A549 (cell line): ENCODE results near the gene FIGN. TPM values are rescaled to one million over a fixed set of nuclear protein-coding genes. Genes with fewer than 3 reads are reported as not detected.

Experiments used
- ATAC-seq, 2 experiments: fragments of 200-7000 bp in 1 of 2; fragments of >200 bp in 1 of 2; cut with Nextera tagmentation in 1 of 2; cut with Tn5 transposase in 1 of 2; 3 replicates each; pipeline versions ENCODE4 v1.8.0 to v1.9.1; 2018 to 2020; ENCODE audit warnings: mild to moderate bottlenecking in 1 of 2, moderate library complexity in 1 of 2
- CTCF ChIA-PET: fragments of 300-600 bp; sonication (Branson Sonifier 250); formaldehyde crosslinking; extraction: SDS; loops from one replicate; lab custom pipeline; 2021; ENCODE audit warnings: antibody characterized with exemption, inconsistent platforms; lab: Yijun Ruan, JAX
- POLR2A ChIA-PET: fragments of 350-600 bp; formaldehyde crosslinking; extraction: SDS; loops from one replicate; lab custom pipeline; 2021; ENCODE audit warnings: antibody characterized with exemption, inconsistent platforms; lab: Yijun Ruan, JAX
- DNase-seq, 2 experiments: peaks; one replicate each; pipeline versions ENCODE4 v3.0.0 to v3.0.0-alpha.2; 2011 to 2016; ENCODE audit warnings: low read depth in 1 of 2, low spot score in 1 of 2
- FAIRE-seq: peaks from 2 replicates; lab custom pipeline; 2011; peaks lifted over from hg19 to GRCh38; lab: Jason Lieb, UNC
- H3K27ac ChIP-seq, 2 experiments: fragments of >200 bp; sonication (Bioruptor Twin); formaldehyde crosslinking; 3 replicates each; pipeline ENCODE4 v1.5.1; 2016 to 2017
- H3K4me1 ChIP-seq: fragments of >200 bp; sonication (Bioruptor Twin); formaldehyde crosslinking; 3 replicates; pipeline ENCODE4 v1.6.1; 2016
- H3K4me2 ChIP-seq: fragments of >200 bp; sonication (Bioruptor Twin); formaldehyde crosslinking; 3 replicates; pipeline ENCODE4 v1.6.1; 2016
- H3K4me3 ChIP-seq: fragments of >200 bp; sonication (Bioruptor Twin); formaldehyde crosslinking; 3 replicates; pipeline ENCODE4 v1.5.1; 2016
- H3K9me3 ChIP-seq: fragments of >200 bp; sonication (Bioruptor Twin); formaldehyde crosslinking; 3 replicates; pipeline ENCODE4 v1.6.1; 2016
- BHLHE40 ChIP-seq: IDR thresholded peaks from 2 replicates; pipeline ENCODE4 v1.6.1; 2012; ENCODE audit warnings: low read depth, low read length, inconsistent platforms
- CEBPB ChIP-seq, 2 experiments: fragments of >200 bp in 1 of 2; sonication (Bioruptor Twin) in 1 of 2; formaldehyde crosslinking in 1 of 2; IDR thresholded peaks; 2 replicates each; pipeline ENCODE4 v1.6.1; 2012 to 2016
- EHF ChIP-seq: fragments of 250-450 bp; sonication (Bioruptor Pico); IDR thresholded peaks from 2 replicates; pipeline ENCODE4 v1.5.0; 2020; ENCODE audit warnings: mild to moderate bottlenecking
- HOXA7 ChIP-seq: fragments of 250-450 bp; sonication (Bioruptor Pico); IDR thresholded peaks from 2 replicates; pipeline ENCODE4 v1.5.0; 2020; ENCODE audit warnings: mild to moderate bottlenecking, moderate library complexity
- HOXB13 ChIP-seq: fragments of 250-450 bp; sonication (Bioruptor Pico); IDR thresholded peaks from 2 replicates; pipeline ENCODE4 v1.5.0; 2020; ENCODE audit warnings: low read depth, mild to moderate bottlenecking, moderate library complexity
- HOXB5 ChIP-seq: fragments of 250-450 bp; sonication (Bioruptor Pico); IDR thresholded peaks from 2 replicates; pipeline ENCODE4 v1.5.0; 2020; ENCODE audit warnings: mild to moderate bottlenecking, moderate library complexity
- KDM1A ChIP-seq: fragments of 200-600 bp; sonication (generic); IDR thresholded peaks from 2 replicates; pipeline ENCODE4 v1.6.1; 2016; ENCODE audit warnings: low read depth, mild to moderate bottlenecking
- KDM5A ChIP-seq: fragments of 200-600 bp; sonication (generic); IDR thresholded peaks from 2 replicates; pipeline ENCODE4 v1.6.1; 2016; ENCODE audit warnings: antibody characterized with exemption, mild to moderate bottlenecking
- MYC ChIP-seq: IDR thresholded peaks from 2 replicates; pipeline ENCODE4 v1.6.1; 2012; ENCODE audit warnings: mild to moderate bottlenecking, inconsistent platforms, low read length, improper control_type of control experiment, borderline replicate concordance
- NFE2L2 ChIP-seq: fragments of 150-350 bp; conservative IDR thresholded peaks from 2 replicates; pipeline ENCODE4 v1.6.1; 2014; ENCODE audit warnings: low read length
- NPAS2 ChIP-seq: fragments of 250-450 bp; sonication (Bioruptor Pico); IDR thresholded peaks from 2 replicates; pipeline ENCODE4 v1.8.0; 2022; ENCODE audit warnings: mild to moderate bottlenecking, moderate library complexity, borderline replicate concordance
- NR3C1 ChIP-seq: fragments of >200 bp; sonication (Bioruptor Twin); formaldehyde crosslinking; IDR thresholded peaks from 3 replicates; pipeline ENCODE4 v1.6.1; 2017
- PHF8 ChIP-seq: fragments of 200-600 bp; sonication (generic); IDR thresholded peaks from 2 replicates; pipeline ENCODE4 v1.6.1; 2016; ENCODE audit warnings: low read depth, mild to moderate bottlenecking, antibody characterized with exemption, moderate library complexity, borderline replicate concordance
- POLR2AphosphoS2 ChIP-seq: conservative IDR thresholded peaks from 2 replicates; pipeline ENCODE4 v1.6.1; 2012; ENCODE audit warnings: low read length, improper control_type of control experiment, inconsistent platforms
- RNF2 ChIP-seq: fragments of 200-600 bp; sonication (generic); IDR thresholded peaks from 2 replicates; pipeline ENCODE4 v1.6.1; 2016; ENCODE audit warnings: low read depth, mild to moderate bottlenecking, antibody characterized with exemption, moderate library complexity, borderline replicate concordance
- SREBF2 ChIP-seq: fragments of 450-650 bp; IDR thresholded peaks from 2 replicates; pipeline ENCODE4 v1.6.1; 2014; ENCODE audit warnings: mild to moderate bottlenecking, moderate library complexity
- TP53 ChIP-seq: fragments of 250-450 bp; sonication (Bioruptor Pico); IDR thresholded peaks from 2 replicates; pipeline ENCODE4 v1.5.0; 2021; ENCODE audit warnings: mild to moderate bottlenecking, moderate library complexity
- ZC3H11A ChIP-seq: fragments of 450-650 bp; IDR thresholded peaks from 2 replicates; pipeline ENCODE4 v1.6.1; 2014; ENCODE audit warnings: antibody characterized with exemption, mild to moderate bottlenecking
- ZNF302 ChIP-seq: fragments of 250-450 bp; sonication (Bioruptor Pico); IDR thresholded peaks from 2 replicates; pipeline ENCODE4 v1.9.0; 2021; ENCODE audit warnings: inconsistent platforms, mild to moderate bottlenecking, moderate library complexity
- WGBS: methylation state at CpG from one replicate; pipeline ENCODE4 v1.1.6; 2017; ENCODE audit errors: missing lambda C conversion rate; 5-methylcytosine and 5-hydroxymethylcytosine counted together
- polyA plus RNA-seq, 4 experiments: library from polyadenylated mRNA; depleted of rRNA in 3 of 4; stranded (reverse); fragments of >200 nt; fragmentation: RNase III in 1 of 4; extraction: RNeasy Plus Mini Kit Qiagen cat#74134 plus additional on column Dnase treatment in 1 of 4; gene quantifications; 2 replicates in 3 of 4; 3 replicates in 1 of 4; pipeline ENCODE4 v1.2.3, GENCODE V29; 2011 to 2017
- TF ChIP-seq, protein P1 (sequence below): fragments of >200 bp; sonication (Bioruptor Twin); formaldehyde crosslinking; IDR thresholded peaks from 2 replicates; pipeline ENCODE4 v1.6.1; 2016
- TF ChIP-seq, protein P2 (sequence below): fragments of 250-450 bp; sonication (Bioruptor Pico); IDR thresholded peaks from 2 replicates; pipeline ENCODE4 v1.5.0; 2021; ENCODE audit warnings: mild to moderate bottlenecking, moderate library complexity, borderline replicate concordance
- TF ChIP-seq, protein P3 (sequence below): fragments of >200 bp; sonication (Bioruptor Twin); formaldehyde crosslinking; IDR thresholded peaks from 3 replicates; pipeline ENCODE4 v1.5.1; 2016
- TF ChIP-seq, protein P4 (sequence below): fragments of 150-350 bp; IDR thresholded peaks from 2 replicates; pipeline ENCODE4 v1.6.1; 2014; ENCODE audit warnings: low read depth, mild to moderate bottlenecking, low read length
- TF ChIP-seq, protein P5 (sequence below): fragments of >200 bp; sonication (Bioruptor Twin); formaldehyde crosslinking; IDR thresholded peaks from 3 replicates; pipeline ENCODE4 v1.6.1; 2016

Gene FIGN
- polyA plus RNA-seq, 2 of the 4 experiments (the other 2 are of a cell fraction) = 1.9 to 3.8 TPM

DNA sequence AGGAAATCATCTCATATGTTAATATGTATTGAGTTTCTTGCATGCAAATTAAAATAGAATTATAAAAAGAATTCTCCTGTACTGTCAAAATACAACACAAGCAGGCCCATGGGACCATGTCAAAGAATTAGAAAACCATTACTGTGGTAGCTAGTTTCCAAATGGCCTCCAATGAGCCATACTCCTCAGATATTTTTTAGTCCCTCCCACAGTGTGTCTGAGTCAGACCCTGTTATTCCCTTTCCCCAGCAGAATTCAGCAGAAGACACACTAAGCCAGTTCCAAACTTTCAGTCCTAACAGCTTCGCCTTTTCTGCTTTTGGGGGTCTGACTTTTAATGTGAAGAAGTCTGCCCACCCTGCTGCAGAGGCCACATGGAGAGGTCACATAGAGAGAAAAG lies 86.7 kb downstream of the FIGN start:
- Histone ChIP-seq H3K4me2 (no peak overlapping the region), H3K9me3 (no peaks in the 10 kb centered on the region), H3K4me3 (no peak overlapping the region), H3K27ac (no peak overlapping the region), H3K4me1 (no peaks in the 10 kb centered on the region)
- no peak for DNase-seq
- CTCF ChIA-PET = no interaction called here
- 100% methylated on average over 1 of the region's 1 CpG for WGBS
- FAIRE-seq = no peak
- POLR2A ChIA-PET = no interaction called here
- TF ChIP-seq TP53 (CRISPR knock-in tag) (no peak), HOXB5 (CRISPR knock-in tag) (no peak), POLR2AphosphoS2 (no peak), KDM1A (no peak), MYC (no peak), SREBF2 (no peak)
- TF ChIP-seq, protein P1, sequence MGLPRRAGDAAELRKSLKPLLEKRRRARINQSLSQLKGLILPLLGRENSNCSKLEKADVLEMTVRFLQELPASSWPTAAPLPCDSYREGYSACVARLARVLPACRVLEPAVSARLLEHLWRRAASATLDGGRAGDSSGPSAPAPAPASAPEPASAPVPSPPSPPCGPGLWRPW = no peak
- TF ChIP-seq, protein P2, sequence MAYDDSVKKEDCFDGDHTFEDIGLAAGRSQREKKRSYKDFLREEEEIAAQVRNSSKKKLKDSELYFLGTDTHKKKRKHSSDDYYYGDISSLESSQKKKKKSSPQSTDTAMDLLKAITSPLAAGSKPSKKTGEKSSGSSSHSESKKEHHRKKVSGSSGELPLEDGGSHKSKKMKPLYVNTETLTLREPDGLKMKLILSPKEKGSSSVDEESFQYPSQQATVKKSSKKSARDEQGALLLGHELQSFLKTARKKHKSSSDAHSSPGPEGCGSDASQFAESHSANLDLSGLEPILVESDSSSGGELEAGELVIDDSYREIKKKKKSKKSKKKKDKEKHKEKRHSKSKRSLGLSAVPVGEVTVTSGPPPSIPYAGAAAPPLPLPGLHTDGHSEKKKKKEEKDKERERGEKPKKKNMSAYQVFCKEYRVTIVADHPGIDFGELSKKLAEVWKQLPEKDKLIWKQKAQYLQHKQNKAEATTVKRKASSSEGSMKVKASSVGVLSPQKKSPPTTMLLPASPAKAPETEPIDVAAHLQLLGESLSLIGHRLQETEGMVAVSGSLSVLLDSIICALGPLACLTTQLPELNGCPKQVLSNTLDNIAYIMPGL (CRISPR knock-in tag) = no peak
- TF ChIP-seq, protein P3, sequence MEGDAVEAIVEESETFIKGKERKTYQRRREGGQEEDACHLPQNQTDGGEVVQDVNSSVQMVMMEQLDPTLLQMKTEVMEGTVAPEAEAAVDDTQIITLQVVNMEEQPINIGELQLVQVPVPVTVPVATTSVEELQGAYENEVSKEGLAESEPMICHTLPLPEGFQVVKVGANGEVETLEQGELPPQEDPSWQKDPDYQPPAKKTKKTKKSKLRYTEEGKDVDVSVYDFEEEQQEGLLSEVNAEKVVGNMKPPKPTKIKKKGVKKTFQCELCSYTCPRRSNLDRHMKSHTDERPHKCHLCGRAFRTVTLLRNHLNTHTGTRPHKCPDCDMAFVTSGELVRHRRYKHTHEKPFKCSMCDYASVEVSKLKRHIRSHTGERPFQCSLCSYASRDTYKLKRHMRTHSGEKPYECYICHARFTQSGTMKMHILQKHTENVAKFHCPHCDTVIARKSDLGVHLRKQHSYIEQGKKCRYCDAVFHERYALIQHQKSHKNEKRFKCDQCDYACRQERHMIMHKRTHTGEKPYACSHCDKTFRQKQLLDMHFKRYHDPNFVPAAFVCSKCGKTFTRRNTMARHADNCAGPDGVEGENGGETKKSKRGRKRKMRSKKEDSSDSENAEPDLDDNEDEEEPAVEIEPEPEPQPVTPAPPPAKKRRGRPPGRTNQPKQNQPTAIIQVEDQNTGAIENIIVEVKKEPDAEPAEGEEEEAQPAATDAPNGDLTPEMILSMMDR = no peak
- TF ChIP-seq, protein P4, sequence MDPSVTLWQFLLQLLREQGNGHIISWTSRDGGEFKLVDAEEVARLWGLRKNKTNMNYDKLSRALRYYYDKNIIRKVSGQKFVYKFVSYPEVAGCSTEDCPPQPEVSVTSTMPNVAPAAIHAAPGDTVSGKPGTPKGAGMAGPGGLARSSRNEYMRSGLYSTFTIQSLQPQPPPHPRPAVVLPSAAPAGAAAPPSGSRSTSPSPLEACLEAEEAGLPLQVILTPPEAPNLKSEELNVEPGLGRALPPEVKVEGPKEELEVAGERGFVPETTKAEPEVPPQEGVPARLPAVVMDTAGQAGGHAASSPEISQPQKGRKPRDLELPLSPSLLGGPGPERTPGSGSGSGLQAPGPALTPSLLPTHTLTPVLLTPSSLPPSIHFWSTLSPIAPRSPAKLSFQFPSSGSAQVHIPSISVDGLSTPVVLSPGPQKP = no peak
- TF ChIP-seq, protein P5, sequence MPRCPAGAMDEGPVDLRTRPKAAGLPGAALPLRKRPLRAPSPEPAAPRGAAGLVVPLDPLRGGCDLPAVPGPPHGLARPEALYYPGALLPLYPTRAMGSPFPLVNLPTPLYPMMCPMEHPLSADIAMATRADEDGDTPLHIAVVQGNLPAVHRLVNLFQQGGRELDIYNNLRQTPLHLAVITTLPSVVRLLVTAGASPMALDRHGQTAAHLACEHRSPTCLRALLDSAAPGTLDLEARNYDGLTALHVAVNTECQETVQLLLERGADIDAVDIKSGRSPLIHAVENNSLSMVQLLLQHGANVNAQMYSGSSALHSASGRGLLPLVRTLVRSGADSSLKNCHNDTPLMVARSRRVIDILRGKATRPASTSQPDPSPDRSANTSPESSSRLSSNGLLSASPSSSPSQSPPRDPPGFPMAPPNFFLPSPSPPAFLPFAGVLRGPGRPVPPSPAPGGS = no peak
- TF ChIP-seq, all 56 proteins: peak for 0
- ATAC-seq = no peak

DNA sequence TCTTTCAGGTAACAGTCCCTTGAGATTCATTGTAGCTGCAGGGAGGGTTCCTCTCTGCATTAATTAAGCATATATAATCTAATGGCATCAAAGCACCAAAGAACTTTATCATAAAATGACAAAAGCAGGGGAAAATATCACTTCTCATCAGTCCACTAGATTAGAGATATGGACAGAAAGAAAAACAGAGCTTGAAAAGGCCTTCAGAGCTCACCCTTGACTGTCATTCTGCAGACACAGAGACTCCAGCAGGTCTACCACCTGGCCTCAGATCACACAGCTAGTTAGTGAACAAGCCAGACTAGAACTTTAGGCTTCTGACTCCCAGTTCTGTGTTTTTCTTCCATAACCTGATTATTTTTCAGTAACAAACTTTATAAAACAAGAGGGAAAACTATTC lies 88.5 kb downstream of the FIGN start:
- no peak overlapping the region for H3K27ac ChIP-seq
- DNase-seq (no peak), ATAC-seq (no peak), FAIRE-seq (no peak)
- TF ChIP-seq HOXB13 (CRISPR knock-in tag) (no peak), SREBF2 (no peak)
- ChIA-PET POLR2A (no interaction called here), CTCF (no interaction called here)
- no peak overlapping the region for H3K4me3 ChIP-seq
- no peaks in the 10 kb centered on the region for H3K4me1 ChIP-seq
- H3K4me2 ChIP-seq = no peak overlapping the region
- no peaks in the 10 kb centered on the region for H3K9me3 ChIP-seq

DNA sequence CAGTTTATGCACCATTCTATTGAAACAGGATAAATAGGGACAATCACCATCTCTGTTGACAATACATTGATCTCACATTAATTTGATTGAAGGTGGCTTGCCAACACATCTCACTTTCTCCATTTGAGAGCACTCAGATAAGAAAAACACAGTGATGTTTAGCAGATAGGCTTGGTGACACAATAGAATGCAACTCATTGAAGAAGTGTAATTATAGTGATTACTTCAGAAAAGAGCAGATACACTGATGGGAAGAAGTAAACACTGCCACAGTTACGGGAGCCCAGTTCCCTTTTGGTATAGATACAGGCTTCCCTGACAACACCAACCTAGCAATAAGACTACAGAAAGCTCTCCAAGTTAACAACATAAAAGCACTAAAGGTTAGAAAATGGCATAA lies 89.1 kb downstream of the FIGN start:
- ChIA-PET CTCF (no interaction called here), POLR2A (no interaction called here)
- FAIRE-seq (no peak), ATAC-seq (no peak), DNase-seq (no peak)
- Histone ChIP-seq H3K4me1 (no peaks in the 10 kb centered on the region), H3K9me3 (no peaks in the 10 kb centered on the region), H3K4me2 (no peak overlapping the region), H3K4me3 (no peak overlapping the region), H3K27ac (no peak overlapping the region)
- WGBS = 89% methylated on average over 1 of the region's 1 CpG
- TF ChIP-seq NFE2L2 = no peak
- no peak for TF ChIP-seq BHLHE40
- TF ChIP-seq SREBF2 = no peak
- TF ChIP-seq CEBPB (IDR thresholded peaks at IDR 0.05) = no peak
- TF ChIP-seq PHF8 = no peak
- no peak for TF ChIP-seq NPAS2 (CRISPR knock-in tag)
- no peak for TF ChIP-seq HOXA7
- TF ChIP-seq, protein P3 = no peak
- TF ChIP-seq KDM5A = no peak
- TF ChIP-seq NR3C1 = no peak
- TF ChIP-seq ZNF302 (CRISPR knock-in tag) = no peak
- TF ChIP-seq, protein P5 = no peak
- TF ChIP-seq EHF (CRISPR knock-in tag) = no peak
- TF ChIP-seq ZC3H11A = no peak
- no peak for TF ChIP-seq RNF2
